Epithelial cell of alveolus of lung (primary cell): ENCODE measurements around the gene USP17L13. TPM values are rescaled to one million over a fixed set of nuclear protein-coding genes. Genes with fewer than 3 reads are reported as not detected.

Experiments used
- total RNA-seq: library from RNA; depleted of rRNA; stranded (reverse); fragments of >200 nt; gene quantifications from 2 replicates; pipeline ENCODE4 v1.2.1, GENCODE V29; 2015

USP17L13 gene, protein sequence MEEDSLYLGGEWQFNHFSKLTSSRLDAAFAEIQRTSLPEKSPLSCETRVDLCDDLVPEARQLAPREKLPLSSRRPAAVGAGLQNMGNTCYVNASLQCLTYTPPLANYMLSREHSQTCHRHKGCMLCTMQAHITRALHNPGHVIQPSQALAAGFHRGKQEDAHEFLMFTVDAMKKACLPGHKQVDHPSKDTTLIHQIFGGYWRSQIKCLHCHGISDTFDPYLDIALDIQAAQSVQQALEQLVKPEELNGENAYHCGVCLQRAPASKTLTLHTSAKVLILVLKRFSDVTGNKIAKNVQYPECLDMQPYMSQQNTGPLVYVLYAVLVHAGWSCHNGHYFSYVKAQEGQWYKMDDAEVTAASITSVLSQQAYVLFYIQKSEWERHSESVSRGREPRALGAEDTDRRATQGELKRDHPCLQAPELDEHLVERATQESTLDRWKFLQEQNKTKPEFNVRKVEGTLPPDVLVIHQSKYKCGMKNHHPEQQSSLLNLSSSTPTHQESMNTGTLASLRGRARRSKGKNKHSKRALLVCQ
- total RNA-seq, result not detected in 2 replicates

DNA sequence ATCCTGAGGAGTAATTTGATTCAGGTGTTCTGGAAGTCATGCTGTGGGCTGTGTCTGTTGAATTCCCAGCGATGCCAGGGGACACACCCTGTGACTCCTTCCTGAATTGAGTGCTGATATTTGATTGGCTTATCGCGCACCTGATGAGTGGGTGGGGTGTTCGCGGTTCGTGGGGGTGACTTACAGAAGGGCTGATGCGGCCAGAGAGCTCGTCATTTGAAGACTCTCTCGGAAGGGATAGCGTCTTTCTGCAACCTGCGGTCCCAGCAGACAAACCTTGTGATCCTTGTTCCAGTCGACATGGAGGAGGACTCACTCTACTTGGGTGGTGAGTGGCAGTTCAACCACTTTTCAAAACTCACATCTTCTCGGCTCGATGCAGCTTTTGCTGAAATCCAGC lies at the start of gene USP17L13:
USP17L13 (plus strand) TSS at position 301 of the 400 bp plus-strand sequence; CDS start at position 301, 0 bp downstream.

DNA sequence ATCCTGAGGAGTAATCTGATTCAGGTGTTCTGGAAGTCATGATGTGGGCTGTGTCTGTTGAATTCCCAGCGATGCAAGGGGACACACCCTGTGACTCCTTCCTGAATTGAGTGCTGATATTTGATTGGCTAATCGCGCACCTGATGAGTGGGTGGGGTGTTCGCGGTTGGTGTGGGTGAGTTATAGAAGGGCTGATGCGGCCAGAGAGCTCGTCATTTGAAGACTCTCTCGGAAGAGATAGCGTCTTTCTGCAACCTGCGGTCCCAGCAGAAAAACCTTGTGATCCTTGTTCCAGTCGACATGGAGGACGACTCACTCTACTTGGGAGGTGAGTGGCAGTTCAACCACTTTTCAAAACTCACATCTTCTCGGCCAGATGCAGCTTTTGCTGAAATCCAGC lies 14.3 kb upstream of the USP17L13 start, which contains the start of gene USP17L10:
USP17L10 (plus strand) TSS at position 301 of the 400 bp plus-strand sequence; CDS start at position 301, 0 bp downstream.

DNA sequence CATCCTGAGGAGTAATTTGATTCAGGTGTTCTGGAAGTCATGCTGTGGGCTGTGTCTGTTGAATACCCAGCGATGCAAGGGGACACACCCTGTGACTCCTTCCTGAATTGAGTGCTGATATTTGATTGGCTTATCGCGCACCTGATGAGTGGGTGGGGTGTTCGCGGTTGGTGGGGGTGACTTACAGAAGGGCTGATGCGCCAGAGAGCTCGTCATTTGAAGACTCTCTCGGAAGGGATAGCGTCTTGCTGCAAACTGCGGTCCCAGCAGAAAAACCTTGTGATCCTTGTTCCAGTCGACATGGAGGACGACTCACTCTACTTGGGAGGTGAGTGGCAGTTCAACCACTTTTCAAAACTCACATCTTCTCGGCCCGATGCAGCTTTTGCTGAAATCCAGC lies 9.6 kb upstream of the USP17L13 start, which contains the start of gene USP17L11:
USP17L11 (plus strand) TSS at position 301 of the 400 bp plus-strand sequence; CDS start at position 301, 0 bp downstream.

DNA sequence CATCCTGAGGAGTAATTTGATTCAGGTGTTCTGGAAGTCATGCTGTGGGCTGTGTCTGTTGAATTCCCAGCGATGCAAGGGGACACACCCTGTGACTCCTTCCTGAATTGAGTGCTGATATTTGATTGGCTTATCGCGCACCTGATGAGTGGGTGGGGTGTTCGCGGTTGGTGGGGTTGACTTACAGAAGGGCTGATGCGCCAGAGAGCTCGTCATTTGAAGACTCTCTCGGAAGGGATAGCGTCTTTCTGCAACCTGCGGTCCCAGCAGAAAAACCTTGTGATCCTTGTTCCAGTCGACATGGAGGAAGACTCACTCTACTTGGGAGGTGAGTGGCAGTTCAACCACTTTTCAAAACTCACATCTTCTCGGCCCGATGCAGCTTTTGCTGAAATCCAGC lies 4.8 kb upstream of the USP17L13 start, which contains the start of gene USP17L12:
USP17L12 (plus strand) TSS at position 301 of the 400 bp plus-strand sequence; CDS start at position 301, 0 bp downstream.

DNA sequence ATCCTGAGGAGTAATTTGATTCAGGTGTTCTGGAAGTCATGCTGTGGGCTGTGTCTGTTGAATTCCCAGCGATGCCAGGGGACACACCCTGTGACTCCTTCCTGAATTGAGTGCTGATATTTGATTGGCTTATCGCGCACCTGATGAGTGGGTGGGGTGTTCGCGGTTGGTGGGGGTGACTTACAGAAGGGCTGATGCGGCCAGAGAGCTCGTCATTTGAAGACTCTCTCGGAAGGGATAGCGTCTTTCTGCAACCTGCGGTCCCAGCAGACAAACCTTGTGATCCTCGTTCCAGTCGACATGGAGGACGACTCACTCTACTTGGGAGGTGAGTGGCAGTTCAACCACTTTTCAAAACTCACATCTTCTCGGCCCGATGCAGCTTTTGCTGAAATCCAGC lies 9.4 kb downstream of the USP17L13 start, which contains the start of gene USP17L15:
USP17L15 (plus strand) TSS at position 301 of the 400 bp plus-strand sequence; CDS start at position 301, 0 bp downstream.

DNA sequence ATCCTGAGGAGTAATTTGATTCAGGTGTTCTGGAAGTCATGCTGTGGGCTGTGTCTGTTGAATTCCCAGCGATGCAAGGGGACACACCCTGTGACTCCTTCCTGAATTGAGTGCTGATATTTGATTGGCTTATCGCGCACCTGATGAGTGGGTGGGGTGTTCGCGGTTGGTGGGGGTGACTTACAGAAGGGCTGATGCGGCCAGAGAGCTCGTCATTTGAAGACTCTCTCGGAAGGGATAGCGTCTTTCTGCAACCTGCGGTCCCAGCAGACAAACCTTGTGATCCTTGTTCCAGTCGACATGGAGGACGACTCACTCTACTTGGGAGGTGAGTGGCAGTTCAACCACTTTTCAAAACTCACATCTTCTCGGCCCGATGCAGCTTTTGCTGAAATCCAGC lies 18.9 kb downstream of the USP17L13 start, which contains the start of gene USP17L17:
USP17L17 (plus strand) TSS at position 301 of the 400 bp plus-strand sequence; CDS start at position 301, 0 bp downstream.

DNA sequence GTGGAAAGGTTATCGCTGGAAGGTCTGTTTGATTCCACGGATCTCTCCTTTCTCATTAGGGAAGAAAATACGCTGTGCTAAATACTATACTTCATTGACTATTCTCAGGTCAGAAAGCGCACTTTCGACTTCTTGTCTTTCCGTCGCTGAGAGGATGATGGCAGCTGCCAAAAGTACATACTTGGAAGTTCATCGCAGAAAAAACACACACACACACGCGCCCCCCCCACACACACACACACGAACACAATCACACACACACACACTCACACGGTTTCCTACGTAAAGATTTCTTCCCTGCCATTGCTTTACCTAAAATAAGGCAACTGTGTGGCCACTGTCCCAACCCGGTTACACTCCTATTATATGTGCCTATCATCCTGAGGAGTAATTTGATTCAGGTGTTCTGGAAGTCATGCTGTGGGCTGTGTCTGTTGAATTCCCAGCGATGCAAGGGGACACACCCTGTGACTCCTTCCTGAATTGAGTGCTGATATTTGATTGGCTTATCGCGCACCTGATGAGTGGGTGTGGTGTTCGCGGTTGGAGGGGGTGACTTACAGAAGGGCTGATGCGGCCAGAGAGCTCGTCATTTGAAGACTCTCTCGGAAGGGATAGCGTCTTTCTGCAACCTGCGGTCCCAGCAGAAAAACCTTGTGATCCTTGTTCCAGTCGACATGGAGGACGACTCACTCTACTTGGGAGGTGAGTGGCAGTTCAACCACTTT lies 23.4 kb downstream of the USP17L13 start, which contains the start of gene USP17L18:
USP17L18 (plus strand) TSS at position 678 of the 728 bp plus-strand sequence; CDS start at position 678, 0 bp downstream.

DNA sequence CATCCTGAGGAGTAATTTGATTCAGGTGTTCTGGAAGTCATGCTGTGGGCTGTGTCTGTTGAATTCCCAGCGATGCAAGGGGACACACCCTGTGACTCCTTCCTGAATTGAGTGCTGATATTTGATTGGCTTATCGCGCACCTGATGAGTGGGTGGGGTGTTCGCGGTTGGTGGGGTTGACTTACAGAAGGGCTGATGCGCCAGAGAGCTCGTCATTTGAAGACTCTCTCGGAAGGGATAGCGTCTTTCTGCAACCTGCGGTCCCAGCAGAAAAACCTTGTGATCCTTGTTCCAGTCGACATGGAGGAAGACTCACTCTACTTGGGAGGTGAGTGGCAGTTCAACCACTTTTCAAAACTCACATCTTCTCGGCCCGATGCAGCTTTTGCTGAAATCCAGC lies 28.4 kb downstream of the USP17L13 start, which contains the start of gene USP17L19:
USP17L19 (plus strand) TSS at position 301 of the 400 bp plus-strand sequence; CDS start at position 301, 0 bp downstream.

DNA sequence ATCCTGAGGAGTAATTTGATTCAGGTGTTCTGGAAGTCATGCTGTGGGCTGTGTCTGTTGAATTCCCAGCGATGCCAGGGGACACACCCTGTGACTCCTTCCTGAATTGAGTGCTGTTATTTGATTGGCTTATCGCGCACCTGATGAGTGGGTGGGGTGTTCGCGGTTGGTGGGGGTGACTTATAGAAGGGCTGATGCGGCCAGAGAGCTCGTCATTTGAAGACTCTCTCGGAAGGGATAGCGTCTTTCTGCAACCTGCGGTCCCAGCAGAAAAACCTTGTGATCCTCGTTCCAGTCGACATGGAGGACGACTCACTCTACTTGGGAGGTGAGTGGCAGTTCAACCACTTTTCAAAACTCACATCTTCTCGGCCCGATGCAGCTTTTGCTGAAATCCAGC lies 33.1 kb downstream of the USP17L13 start, which contains the start of gene USP17L20:
USP17L20 (plus strand) TSS at position 301 of the 400 bp plus-strand sequence; CDS start at position 301, 0 bp downstream.

DNA sequence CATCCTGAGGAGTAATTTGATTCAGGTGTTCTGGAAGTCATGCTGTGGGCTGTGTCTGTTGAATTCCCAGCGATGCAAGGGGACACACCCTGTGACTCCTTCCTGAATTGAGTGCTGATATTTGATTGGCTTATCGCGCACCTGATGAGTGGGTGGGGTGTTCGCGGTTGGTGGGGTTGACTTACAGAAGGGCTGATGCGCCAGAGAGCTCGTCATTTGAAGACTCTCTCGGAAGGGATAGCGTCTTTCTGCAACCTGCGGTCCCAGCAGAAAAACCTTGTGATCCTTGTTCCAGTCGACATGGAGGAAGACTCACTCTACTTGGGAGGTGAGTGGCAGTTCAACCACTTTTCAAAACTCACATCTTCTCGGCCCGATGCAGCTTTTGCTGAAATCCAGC lies 37.9 kb downstream of the USP17L13 start, which contains the start of gene USP17L21:
USP17L21 (plus strand) TSS at position 301 of the 400 bp plus-strand sequence; CDS start at position 301, 0 bp downstream.

DNA sequence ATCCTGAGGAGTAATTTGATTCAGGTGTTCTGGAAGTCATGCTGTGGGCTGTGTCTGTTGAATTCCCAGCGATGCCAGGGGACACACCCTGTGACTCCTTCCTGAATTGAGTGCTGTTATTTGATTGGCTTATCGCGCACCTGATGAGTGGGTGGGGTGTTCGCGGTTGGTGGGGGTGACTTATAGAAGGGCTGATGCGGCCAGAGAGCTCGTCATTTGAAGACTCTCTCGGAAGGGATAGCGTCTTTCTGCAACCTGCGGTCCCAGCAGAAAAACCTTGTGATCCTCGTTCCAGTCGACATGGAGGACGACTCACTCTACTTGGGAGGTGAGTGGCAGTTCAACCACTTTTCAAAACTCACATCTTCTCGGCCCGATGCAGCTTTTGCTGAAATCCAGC lies 42.6 kb downstream of the USP17L13 start, which contains the start of gene USP17L22:
USP17L22 (plus strand) TSS at position 301 of the 400 bp plus-strand sequence; CDS start at position 301, 0 bp downstream.

Other genes starting within 250 kb of the USP17L13 start
- not detected in 2 replicates for gene FAM90A26, start 54.5 kb upstream of the USP17L13 start, total RNA-seq
- not detected in 2 replicates for gene USP17L10, start 14.2 kb upstream of the USP17L13 start, total RNA-seq
- not detected in 2 replicates for gene USP17L11, start 9.5 kb upstream of the USP17L13 start, total RNA-seq
- gene USP17L12, start 4.7 kb upstream of the USP17L13 start, total RNA-seq, result not detected in 2 replicates
- not detected in 2 replicates for gene USP17L15, start 9.5 kb downstream of the USP17L13 start, total RNA-seq
- gene USP17L17, start 19.0 kb downstream of the USP17L13 start, total RNA-seq, result not detected in 2 replicates
- gene USP17L18, start 23.7 kb downstream of the USP17L13 start, total RNA-seq, result not detected in 2 replicates
- gene USP17L19, start 28.5 kb downstream of the USP17L13 start, total RNA-seq, result not detected in 2 replicates
- gene USP17L20, start 33.2 kb downstream of the USP17L13 start, total RNA-seq, result not detected in 2 replicates
- not detected in 2 replicates for gene USP17L21, start 38.0 kb downstream of the USP17L13 start, total RNA-seq
- not detected in 2 replicates for gene USP17L22, start 42.7 kb downstream of the USP17L13 start, total RNA-seq
- gene USP17L24, start 100.3 kb downstream of the USP17L13 start, total RNA-seq, result not detected in 2 replicates
- gene USP17L25, start 105.0 kb downstream of the USP17L13 start, total RNA-seq, result not detected in 2 replicates
- gene USP17L26, start 109.8 kb downstream of the USP17L13 start, total RNA-seq, result not detected in 2 replicates
- not detected in 2 replicates for gene USP17L5, start 114.5 kb downstream of the USP17L13 start, total RNA-seq
- not detected in 2 replicates for gene USP17L27, start 119.3 kb downstream of the USP17L13 start, total RNA-seq
- gene USP17L28, start 124.0 kb downstream of the USP17L13 start, total RNA-seq, result not detected in 2 replicates
- not detected in 2 replicates for gene USP17L29, start 128.7 kb downstream of the USP17L13 start, total RNA-seq
- gene USP17L30, start 138.2 kb downstream of the USP17L13 start, total RNA-seq, result not detected in 2 replicates
- gene DEFB131A, start 219.5 kb downstream of the USP17L13 start, total RNA-seq, result not detected in 2 replicates